ENCODE results near the gene STK17B.
A peak's percentile ranks its signal among the peaks of the same experiment; 100 is the strongest.

STK17B gene

DNA sequence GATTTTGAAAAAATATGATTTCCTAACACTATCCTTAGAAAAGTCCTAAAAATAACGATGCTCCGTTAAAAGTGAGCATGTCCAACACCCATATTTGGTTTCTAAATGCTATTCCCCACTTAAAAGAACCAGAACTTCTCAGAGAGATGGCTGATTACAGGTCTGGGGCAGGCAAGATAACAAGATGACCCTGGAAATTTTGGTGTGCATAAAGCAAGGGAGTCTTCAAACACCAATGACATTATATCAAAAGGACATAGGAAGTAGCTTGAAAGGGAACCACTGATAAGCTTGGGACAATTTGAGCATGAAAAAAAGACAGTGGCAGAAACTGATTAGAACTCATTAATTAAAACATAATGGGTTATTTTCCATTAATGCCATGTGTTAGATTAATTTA is 17.9 kb downstream of the STK17B start:
- no peak for DNase-seq

- no peak for DNase-seq
These were observed 21.4 kb downstream of the STK17B start for GRCh38 chr2:196149948-196150347.

DNA sequence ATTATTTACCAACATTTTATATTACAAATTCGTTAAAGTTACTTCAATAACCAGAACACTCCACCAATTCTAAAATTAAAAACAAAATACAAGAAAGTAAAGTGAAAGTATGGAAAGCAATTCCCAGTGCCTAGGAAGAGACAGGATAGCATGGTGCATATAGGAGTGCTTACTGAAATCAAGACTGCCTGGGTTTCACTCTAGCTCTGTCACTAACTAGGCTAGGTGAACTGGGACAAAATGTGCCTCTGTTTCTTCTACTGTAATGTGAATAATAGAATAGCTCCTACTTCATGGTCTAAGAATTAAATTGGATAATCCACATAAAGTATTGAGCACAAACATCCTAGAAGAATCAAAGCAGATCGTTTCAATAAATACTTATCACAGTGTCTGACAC is 22.6 kb downstream of the STK17B start:
- no peak for DNase-seq

DNA sequence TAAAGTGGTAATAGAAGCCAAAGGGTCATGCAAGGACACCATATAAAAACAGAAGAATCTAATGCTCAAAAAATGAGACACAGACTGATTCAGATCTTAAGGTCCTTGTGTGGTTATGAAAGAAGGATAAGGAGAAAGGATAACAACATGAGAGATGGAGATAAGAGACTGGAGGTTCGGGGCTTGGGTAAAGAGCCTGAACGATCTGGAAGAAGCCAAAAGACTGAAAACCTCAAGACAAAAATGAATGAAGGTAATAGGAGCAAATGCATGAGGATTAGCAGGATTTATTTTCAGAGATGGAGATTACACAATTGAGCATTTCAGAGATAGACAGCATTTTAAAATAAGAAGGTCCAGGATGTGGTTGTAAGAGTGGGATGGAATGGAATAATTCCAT is 26.1 kb downstream of the STK17B start:
- no peak for DNase-seq

DNA sequence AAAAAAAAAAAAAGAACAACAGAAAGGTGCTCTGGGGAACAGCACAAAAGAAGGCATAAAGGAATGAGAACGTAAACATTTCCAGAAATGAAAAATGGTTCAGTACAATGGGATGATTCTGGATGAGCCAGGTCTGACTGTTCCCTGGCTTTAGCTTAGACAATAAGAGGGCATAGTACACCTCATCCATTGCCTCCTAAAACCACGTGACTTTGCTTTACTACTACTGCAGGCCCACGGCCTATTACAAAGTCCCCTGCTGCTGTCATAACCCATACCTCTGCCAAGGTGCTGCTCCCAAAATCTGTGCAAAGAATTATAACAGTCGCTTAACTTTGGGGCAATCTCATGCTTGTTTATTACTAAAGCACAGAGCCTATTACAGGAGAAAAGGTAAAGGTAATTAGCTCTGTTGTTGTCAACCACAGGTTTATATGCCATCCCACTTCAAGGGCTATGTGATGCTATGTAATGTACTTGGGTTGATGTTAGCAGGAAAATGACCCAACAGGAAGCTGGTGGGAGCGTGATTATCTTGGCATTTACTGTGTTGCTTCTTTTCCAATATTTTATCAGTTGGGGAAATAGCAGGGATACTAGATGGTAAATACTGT is 26.8 kb downstream of the STK17B start:
- DNase-seq = no peak

DNA sequence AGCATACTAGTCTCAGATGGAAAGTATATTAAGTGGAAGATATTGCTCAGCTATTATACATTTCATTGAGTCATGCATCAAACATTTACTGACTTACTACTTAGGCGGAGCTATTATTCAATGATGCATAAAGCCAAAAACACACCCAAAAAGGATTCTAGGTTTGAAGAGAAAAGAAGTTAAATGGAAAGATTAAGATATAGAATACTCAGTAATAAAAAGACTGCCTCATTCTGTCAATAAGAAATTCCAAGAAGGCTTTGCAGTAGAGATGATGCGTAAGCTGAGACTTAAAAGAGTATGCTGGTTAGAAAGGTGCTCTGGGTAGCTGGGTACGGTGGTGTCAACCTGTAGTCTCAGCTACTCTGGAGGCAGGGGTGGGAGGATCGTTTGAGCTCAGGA is 27.6 kb downstream of the STK17B start:
- DNase-seq = no peak

GRCh38 chr2:196142825-196143224 is 28.6 kb downstream of the STK17B start:
- DNase-seq = no peak

DNA sequence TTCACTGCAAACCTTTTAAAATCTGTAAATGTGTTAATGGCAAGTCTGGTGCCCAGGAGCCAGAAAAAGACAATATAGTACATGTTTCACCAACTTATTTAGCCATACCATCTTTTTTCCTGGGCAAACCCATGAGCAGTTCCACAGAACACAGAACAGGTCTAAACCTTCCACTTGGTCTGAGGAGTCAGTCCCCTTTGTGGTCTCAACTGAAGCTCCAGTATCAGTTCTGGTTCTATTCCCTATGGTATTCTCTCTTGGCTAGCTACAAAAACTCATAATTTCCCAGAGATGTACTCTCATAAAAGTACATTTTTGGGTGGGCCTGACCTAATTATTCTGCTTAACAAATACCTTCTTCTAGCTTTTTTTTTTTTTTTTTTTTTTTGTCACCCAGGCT is 31.2 kb downstream of the STK17B start:
- no peak for DNase-seq

DNA sequence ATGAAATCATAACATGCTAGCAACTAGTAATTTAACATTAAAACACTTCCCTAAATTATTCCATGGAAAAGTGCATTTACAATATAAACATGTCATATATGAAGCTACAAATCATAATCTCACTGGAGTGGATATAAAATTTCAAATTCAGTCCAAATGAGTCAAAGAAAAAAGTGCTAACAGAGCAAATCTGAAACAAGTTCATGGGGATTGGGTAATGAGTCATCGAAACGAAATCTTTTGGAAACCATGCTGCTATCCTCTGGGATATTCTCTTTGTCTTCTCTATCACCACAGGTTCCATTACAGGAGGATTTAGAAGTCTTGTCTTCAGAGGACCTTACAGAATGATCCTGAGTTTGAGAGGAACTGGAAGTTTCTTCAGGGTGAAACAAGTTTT is 34.1 kb downstream of the STK17B start:
- DNase-seq = no peak

GRCh38 chr2:196136151-196136550 is 35.2 kb downstream of the STK17B start:
- DNase-seq = no peak

- no peak for DNase-seq
These were observed 39.1 kb downstream of the STK17B start for GRCh38 chr2:196131949-196132925.

- peak; percentile 55 for DNase-seq
These were observed 39.9 kb downstream of the STK17B start for GRCh38 chr2:196131384-196131937.

DNA sequence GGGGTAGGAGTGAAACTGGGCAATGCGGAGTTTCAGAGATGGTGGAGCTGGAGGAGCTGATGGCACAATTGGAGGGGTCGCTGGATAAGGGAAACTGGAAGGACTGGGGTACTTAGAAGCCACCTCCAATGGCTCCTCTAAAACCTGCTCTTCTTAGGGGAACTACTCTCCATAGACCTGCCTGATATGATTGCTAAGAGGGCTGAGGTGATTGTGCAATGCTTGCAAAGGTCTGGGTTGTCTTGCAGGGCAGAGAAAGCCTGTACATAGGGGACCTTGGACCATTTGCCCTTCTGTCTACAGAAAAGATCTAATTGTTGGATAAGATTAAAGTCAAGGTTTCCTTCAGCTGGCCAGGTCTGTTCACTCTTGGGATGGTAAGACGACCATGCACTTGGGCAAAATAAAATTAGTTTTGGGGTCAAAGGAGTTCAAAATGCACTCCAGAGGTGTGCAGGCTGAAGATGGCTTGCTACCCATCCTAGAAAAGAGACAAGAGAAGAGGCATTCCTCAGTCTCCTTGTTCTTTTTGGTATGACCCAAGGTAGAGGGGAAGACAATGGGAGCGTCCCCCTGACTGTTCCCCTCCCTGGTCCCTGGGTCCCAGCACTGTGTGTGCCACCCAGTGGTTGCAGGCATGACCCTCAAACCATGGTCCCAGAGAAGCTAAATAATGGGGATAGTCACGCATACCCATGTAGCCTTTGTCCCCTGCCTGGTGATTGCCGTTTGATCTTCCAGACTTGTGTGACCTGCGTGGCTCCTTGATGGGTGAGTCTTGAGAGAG is 41.1 kb downstream of the STK17B start:
- no peak for DNase-seq

DNA sequence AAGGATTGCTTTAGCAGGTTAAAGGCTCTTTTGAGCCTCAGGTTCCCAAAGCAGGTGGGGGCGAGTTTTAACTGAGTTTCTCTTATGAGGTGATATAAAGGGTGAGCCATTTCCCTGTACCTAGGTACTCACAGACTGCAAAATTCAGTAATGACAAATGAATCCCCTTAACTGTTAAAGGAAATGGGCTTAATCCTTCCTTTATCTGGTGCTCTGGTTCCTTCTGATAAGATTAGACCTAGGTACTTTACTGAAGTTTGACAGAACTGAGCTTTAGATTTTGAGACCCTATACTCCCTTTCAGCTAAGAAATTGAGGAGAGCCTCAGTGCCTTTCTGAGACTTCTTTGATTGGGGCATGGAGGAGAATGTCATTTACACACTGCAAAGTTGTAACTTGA is 42.6 kb downstream of the STK17B start:
- DNase-seq = no peak

DNA sequence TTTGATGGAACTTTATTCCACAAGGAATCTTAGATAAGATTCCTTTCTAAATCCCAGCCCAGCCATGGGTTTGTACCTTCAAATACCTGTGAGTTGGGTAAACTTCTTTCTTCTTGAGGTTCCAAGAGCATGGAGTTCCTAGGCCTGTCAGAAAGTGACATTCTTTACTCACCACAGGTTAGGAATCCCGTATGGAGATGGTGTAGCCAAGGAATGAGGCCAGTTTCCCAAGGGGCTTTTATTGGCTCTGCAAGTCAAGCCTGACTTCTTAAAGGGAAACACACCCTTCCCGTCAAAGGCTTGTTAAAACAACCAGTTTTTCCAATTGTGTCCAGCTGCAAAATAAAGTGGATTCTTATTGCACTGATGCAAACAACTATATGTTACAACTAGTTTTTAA is 45.8 kb downstream of the STK17B start:
- DNase-seq = no peak

DNA sequence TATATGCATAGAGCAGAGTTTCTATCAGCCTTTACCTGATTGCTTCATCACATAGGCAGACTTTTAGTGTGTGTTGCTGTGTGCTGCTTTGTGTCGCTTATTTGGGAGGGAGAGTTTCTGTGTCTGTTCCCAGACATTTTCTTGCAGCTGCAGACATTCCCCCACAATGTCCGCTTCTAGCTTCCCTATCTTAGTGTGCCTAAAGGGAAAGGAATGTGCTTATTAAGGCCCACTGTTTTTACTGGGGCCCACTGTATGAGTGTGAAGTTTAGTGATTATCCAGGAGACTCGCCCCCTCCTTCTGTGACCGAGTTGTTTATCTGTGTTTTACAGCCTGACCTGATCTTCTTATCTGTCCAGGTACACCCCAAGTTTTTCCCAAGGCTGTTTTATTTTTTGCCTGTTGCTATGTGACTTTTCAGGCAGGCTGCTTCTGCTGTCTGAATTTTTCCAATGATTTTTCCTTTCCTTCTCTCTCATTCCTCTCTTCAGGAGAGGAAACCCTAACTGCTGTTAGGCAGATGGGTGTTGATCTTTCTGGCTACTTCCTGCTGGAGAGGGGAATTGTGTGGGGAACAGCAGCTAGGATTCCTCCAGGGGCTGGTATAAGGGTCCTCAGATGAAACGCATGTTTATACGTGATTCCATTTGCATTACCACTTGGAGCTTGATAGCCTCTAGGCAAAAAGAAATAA is 47.6 kb downstream of the STK17B start:
- DNase-seq = no peak

GRCh38 chr2:196119926-196120325 is 51.5 kb downstream of the STK17B start:
- DNase-seq = no peak

GRCh38 chr2:196117214-196117705 is 54.1 kb downstream of the STK17B start:
- no peak for DNase-seq

DNA sequence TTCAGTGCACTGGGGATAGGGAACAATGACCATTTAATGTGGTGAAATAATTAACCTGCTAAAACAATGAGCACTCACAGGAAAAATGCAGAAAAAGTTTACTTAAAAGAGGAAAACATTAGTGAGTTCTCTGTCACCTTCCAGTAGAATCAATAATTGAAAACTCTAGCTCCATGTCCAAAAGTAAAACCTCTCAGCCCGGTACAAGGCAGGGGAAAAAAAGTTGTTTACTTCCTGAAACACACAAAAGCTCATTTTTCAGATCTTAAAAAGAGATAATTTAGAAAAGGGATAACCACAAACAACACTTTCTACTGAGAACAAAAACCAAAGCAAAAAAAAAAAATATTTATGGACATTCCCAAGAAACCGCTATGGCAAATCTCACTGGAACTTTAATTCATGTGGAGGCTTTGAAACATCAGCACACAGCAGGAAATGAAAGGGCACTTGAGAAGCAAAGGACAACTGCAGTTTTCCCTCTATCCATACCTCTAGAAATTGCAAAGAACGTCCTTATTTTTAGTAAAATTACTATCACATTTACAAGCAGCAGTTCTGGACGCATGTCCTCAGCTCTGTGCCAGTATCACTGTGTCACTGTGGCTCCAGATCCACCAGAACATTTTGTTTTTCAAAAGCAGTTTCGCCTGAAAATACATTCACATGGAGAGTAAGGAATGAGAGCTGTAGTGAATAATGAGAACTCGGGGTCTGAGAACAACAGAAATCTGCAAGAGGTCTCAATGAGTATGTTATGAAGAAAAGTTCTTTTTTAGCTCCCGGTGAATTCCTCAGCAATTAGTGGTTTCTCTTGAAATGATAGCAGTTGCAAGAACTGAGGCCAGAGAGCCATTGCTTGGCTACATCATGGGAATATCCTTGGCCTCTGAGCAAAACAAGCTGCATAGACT is 58.1 kb downstream of the STK17B start:
- DNase-seq = no peak

DNA sequence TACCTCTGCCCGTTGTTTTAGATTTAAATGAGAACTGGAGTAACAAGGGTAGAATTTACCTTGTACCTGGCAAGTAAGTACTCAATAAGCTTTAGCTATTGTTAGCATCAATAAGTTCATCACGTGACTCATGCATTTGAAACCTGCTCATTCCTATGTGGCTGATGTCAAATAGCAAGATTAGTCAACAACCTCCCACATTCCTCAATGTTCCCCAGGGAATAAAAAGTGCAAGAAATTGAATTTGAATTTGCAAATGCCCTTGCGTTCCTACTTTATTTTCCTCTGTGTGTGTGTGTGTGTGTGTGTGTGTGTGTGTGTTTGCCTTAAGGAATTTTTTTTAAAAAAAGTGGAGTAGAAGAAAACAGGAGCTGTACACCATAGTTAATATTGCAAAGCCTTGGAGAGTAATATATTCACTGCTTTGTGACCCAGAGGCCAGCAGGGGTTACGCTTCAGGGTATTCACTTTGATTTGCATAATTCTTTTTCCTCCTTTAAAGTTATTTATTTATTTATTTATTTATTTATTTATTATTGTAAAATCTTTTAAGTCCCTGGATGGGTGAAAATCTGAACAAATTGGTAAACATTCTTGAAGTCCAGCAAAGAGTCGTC is 58.9 kb downstream of the STK17B start:
- no peak for DNase-seq

DNA sequence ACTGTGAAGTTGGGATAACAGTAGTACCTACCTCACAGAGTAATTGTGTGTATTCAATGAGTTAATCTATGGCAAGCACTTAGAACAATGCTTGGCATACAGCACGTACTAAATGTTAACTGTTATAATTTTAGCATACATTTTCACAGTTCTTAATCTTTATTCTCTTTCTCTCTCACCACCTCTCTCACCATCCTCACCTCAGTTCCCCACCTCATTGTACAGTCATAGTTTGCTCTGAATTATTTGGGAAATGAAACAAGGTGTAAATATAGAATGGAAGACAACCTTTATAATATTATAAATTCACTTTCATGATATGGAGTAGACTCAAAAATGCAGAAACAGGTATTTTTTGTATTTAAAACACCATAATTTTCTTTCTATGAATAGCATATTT is 62.8 kb downstream of the STK17B start:
- no peak for DNase-seq
